A549 (cell line): ENCODE results near the gene TPST1. TPM values are rescaled to one million over a fixed set of nuclear protein-coding genes. Genes with fewer than 3 reads are reported as not detected.

Source experiments
- ATAC-seq, 2 experiments: fragments of 200-7000 bp in 1 of 2; fragments of >200 bp in 1 of 2; cut with Nextera tagmentation in 1 of 2; cut with Tn5 transposase in 1 of 2; 3 replicates each; pipeline versions ENCODE4 v1.8.0 to v1.9.1; 2018 to 2020; ENCODE audit warnings: mild to moderate bottlenecking in 1 of 2, moderate library complexity in 1 of 2
- CTCF ChIA-PET: fragments of 300-600 bp; sonication (Branson Sonifier 250); formaldehyde crosslinking; extraction: SDS; loops from one replicate; lab custom pipeline; 2021; ENCODE audit warnings: antibody characterized with exemption, inconsistent platforms; lab: Yijun Ruan, JAX
- POLR2A ChIA-PET: fragments of 350-600 bp; formaldehyde crosslinking; extraction: SDS; loops from one replicate; lab custom pipeline; 2021; ENCODE audit warnings: antibody characterized with exemption, inconsistent platforms; lab: Yijun Ruan, JAX
- DNase-seq, 2 experiments: peaks; one replicate each; pipeline versions ENCODE4 v3.0.0 to v3.0.0-alpha.2; 2011 to 2016; ENCODE audit warnings: low read depth in 1 of 2, low spot score in 1 of 2
- FAIRE-seq: peaks from 2 replicates; lab custom pipeline; 2011; peaks lifted over from hg19 to GRCh38; lab: Jason Lieb, UNC
- H3K27ac ChIP-seq, 2 experiments: fragments of >200 bp; sonication (Bioruptor Twin); formaldehyde crosslinking; 3 replicates each; pipeline ENCODE4 v1.5.1; 2016 to 2017
- H3K4me1 ChIP-seq: fragments of >200 bp; sonication (Bioruptor Twin); formaldehyde crosslinking; 3 replicates; pipeline ENCODE4 v1.6.1; 2016
- H3K4me2 ChIP-seq: fragments of >200 bp; sonication (Bioruptor Twin); formaldehyde crosslinking; 3 replicates; pipeline ENCODE4 v1.6.1; 2016
- H3K4me3 ChIP-seq: fragments of >200 bp; sonication (Bioruptor Twin); formaldehyde crosslinking; 3 replicates; pipeline ENCODE4 v1.5.1; 2016
- H3K9me3 ChIP-seq: fragments of >200 bp; sonication (Bioruptor Twin); formaldehyde crosslinking; 3 replicates; pipeline ENCODE4 v1.6.1; 2016
- CEBPB ChIP-seq, 2 experiments: fragments of >200 bp in 1 of 2; sonication (Bioruptor Twin) in 1 of 2; formaldehyde crosslinking in 1 of 2; IDR thresholded peaks; 2 replicates each; pipeline ENCODE4 v1.6.1; 2012 to 2016
- CHD2 ChIP-seq: fragments of 150-350 bp; IDR thresholded peaks from 2 replicates; pipeline ENCODE4 v1.6.1; 2014; ENCODE audit warnings: low read length; ENCODE audit not compliant: partially characterized antibody
- CHD4 ChIP-seq: fragments of 200-600 bp; sonication (generic); IDR thresholded peaks from 2 replicates; pipeline ENCODE4 v1.6.1; 2016; ENCODE audit warnings: antibody characterized with exemption, mild to moderate bottlenecking, borderline replicate concordance
- EHMT2 ChIP-seq: fragments of 200-600 bp; sonication (generic); IDR thresholded peaks from 2 replicates; pipeline ENCODE4 v1.6.1; 2016; ENCODE audit warnings: antibody characterized with exemption, low read depth, mild to moderate bottlenecking, moderate library complexity
- EP300 ChIP-seq, 2 experiments: fragments of >200 bp; sonication (Bioruptor Twin); formaldehyde crosslinking; IDR thresholded peaks; 2 replicates in 1 of 2; 3 replicates in 1 of 2; pipeline ENCODE4 v1.6.1; 2016 to 2017
- FOSB ChIP-seq: fragments of 250-450 bp; sonication (Bioruptor Pico); IDR thresholded peaks from 2 replicates; pipeline ENCODE4 v1.5.0; 2020; ENCODE audit warnings: mild to moderate bottlenecking, moderate library complexity
- FOXS1 ChIP-seq: fragments of 250-450 bp; sonication (Bioruptor Pico); IDR thresholded peaks from 2 replicates; pipeline ENCODE4 v1.5.0; 2020; ENCODE audit warnings: mild to moderate bottlenecking, moderate library complexity
- HDAC2 ChIP-seq: fragments of 200-600 bp; sonication (generic); IDR thresholded peaks from 2 replicates; pipeline ENCODE4 v1.6.1; 2016
- HOXB5 ChIP-seq: fragments of 250-450 bp; sonication (Bioruptor Pico); IDR thresholded peaks from 2 replicates; pipeline ENCODE4 v1.5.0; 2020; ENCODE audit warnings: mild to moderate bottlenecking, moderate library complexity
- JUN ChIP-seq, 2 experiments: fragments of >200 bp; sonication (Bioruptor Twin); formaldehyde crosslinking; IDR thresholded peaks; 2 replicates in 1 of 2; 3 replicates in 1 of 2; pipeline ENCODE4 v1.6.1; 2016 to 2017
- JUNB ChIP-seq: fragments of >200 bp; sonication (Bioruptor Twin); formaldehyde crosslinking; IDR thresholded peaks from 2 replicates; pipeline ENCODE4 v1.6.1; 2016
- NFE2L2 ChIP-seq: fragments of 150-350 bp; conservative IDR thresholded peaks from 2 replicates; pipeline ENCODE4 v1.6.1; 2014; ENCODE audit warnings: low read length
- NR3C1 ChIP-seq: fragments of >200 bp; sonication (Bioruptor Twin); formaldehyde crosslinking; IDR thresholded peaks from 3 replicates; pipeline ENCODE4 v1.6.1; 2017
- RCOR1 ChIP-seq: fragments of 150-350 bp; IDR thresholded peaks from 2 replicates; pipeline ENCODE4 v1.6.1; 2014; ENCODE audit warnings: antibody characterized with exemption, low read length, low read depth
- REST ChIP-seq: fragments of 200-600 bp; sonication (generic); IDR thresholded peaks from 2 replicates; pipeline ENCODE4 v1.6.1; 2016; ENCODE audit warnings: antibody characterized with exemption, mild to moderate bottlenecking, moderate library complexity
- SMC3 ChIP-seq: fragments of >200 bp; sonication (Bioruptor Twin); formaldehyde crosslinking; IDR thresholded peaks from 3 replicates; pipeline ENCODE4 v1.6.1; 2018; ENCODE audit warnings: inconsistent platforms
- ZFP36 ChIP-seq: fragments of 450-650 bp; IDR thresholded peaks from 2 replicates; pipeline ENCODE4 v1.6.1; 2014; ENCODE audit warnings: borderline replicate concordance; ENCODE audit not compliant: partially characterized antibody
- ZSCAN20 ChIP-seq: fragments of 250-450 bp; sonication (Bioruptor Pico); IDR thresholded peaks from 2 replicates; pipeline ENCODE4 v1.8.0; 2022; ENCODE audit warnings: mild to moderate bottlenecking, moderate library complexity
- WGBS: methylation state at CpG from one replicate; pipeline ENCODE4 v1.1.6; 2017; ENCODE audit errors: missing lambda C conversion rate; 5-methylcytosine and 5-hydroxymethylcytosine counted together
- polyA plus RNA-seq, 4 experiments: library from polyadenylated mRNA; depleted of rRNA in 3 of 4; stranded (reverse); fragments of >200 nt; fragmentation: RNase III in 1 of 4; extraction: RNeasy Plus Mini Kit Qiagen cat#74134 plus additional on column Dnase treatment in 1 of 4; gene quantifications; 2 replicates in 3 of 4; 3 replicates in 1 of 4; pipeline ENCODE4 v1.2.3, GENCODE V29; 2011 to 2017
- TF ChIP-seq, protein P1 (sequence below): fragments of 250-450 bp; sonication (Bioruptor Pico); IDR thresholded peaks from 2 replicates; pipeline ENCODE4 v1.5.0; 2021; ENCODE audit warnings: mild to moderate bottlenecking, moderate library complexity, borderline replicate concordance
- TF ChIP-seq, protein P2 (sequence below): IDR thresholded peaks from 2 replicates; pipeline ENCODE4 v1.6.1; 2012

Gene TPST1
- polyA plus RNA-seq, 2 of the 4 experiments (the other 2 are of a cell fraction), result 14.6 to 20.4 TPM

GRCh38 chr7:66304536-66304935 lies 99.4 kb downstream of the TPST1 start:
- no peak for FAIRE-seq
- ATAC-seq, result no peak
- ChIA-PET CTCF (interaction anchor here (0.6 to 0.8 kb wide), 2 partner anchors 45 to 111 kb away, joined by 4 to 5 read pairs; no protein-coding TSS in a partner anchor), POLR2A (no interaction called here)
- Histone ChIP-seq H3K4me3 (no peak overlapping the region), H3K4me1 (peaks cover 9% of the 10 kb centered on the region), H3K4me2 (no peak overlapping the region), H3K9me3 (peaks cover under 1% of the 10 kb centered on the region; the same call in 1 of the 3 replicates)
- WGBS, result 98% methylated on average over 4 of the region's 4 CpGs
- no peak for DNase-seq
- no peak for TF ChIP-seq REST
- no peak for TF ChIP-seq CEBPB (IDR thresholded peaks at IDR 0.05)
- TF ChIP-seq, protein P1, sequence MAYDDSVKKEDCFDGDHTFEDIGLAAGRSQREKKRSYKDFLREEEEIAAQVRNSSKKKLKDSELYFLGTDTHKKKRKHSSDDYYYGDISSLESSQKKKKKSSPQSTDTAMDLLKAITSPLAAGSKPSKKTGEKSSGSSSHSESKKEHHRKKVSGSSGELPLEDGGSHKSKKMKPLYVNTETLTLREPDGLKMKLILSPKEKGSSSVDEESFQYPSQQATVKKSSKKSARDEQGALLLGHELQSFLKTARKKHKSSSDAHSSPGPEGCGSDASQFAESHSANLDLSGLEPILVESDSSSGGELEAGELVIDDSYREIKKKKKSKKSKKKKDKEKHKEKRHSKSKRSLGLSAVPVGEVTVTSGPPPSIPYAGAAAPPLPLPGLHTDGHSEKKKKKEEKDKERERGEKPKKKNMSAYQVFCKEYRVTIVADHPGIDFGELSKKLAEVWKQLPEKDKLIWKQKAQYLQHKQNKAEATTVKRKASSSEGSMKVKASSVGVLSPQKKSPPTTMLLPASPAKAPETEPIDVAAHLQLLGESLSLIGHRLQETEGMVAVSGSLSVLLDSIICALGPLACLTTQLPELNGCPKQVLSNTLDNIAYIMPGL (CRISPR knock-in tag), result no peak
- no peak for TF ChIP-seq ZSCAN20
- no peak for TF ChIP-seq NFE2L2
- no peak for TF ChIP-seq EHMT2
- no peak for TF ChIP-seq JUNB
- no peak for TF ChIP-seq JUN (IDR thresholded peaks at IDR 0.05)
- TF ChIP-seq, all 56 proteins: peak for 0
- H3K27ac ChIP-seq, result no peak overlapping the region

DNA sequence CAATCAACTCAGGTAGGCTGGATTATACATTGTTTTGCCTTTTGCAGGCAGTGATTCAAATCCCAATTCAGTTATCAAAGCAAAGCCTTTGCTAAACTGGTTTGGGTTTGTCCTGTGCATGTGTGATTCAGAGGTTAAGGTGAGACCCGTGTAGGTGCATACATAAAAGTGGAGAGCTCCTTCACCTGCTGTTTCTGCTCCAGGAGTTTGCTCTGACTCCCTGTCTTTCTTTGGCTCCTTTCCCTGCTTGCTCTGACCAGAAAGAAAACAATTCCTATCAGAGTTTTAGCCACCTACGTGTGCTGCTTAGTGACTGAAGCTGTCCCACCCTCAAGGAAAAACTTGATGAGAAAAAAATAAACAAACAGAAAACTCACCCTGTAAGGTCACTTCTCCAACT lies 101.1 kb downstream of the TPST1 start:
- Histone ChIP-seq H3K27ac (no peak overlapping the region), H3K4me3 (no peak overlapping the region), H3K4me1 (peaks cover 9% of the 10 kb centered on the region), H3K9me3 (no peaks in the 10 kb centered on the region), H3K4me2 (no peak overlapping the region)
- no peak for TF ChIP-seq HDAC2
- no peak for TF ChIP-seq CHD2
- TF ChIP-seq SMC3, result no peak
- TF ChIP-seq RCOR1, result no peak
- no peak for TF ChIP-seq CHD4
- no peak for TF ChIP-seq NR3C1
- TF ChIP-seq EP300 (IDR thresholded peaks at IDR 0.05), result no peak
- no peak for TF ChIP-seq HOXB5 (CRISPR knock-in tag)
- no peak for TF ChIP-seq FOXS1
- no peak for TF ChIP-seq ZFP36
- no peak for TF ChIP-seq FOSB (CRISPR knock-in tag)
- TF ChIP-seq, protein P2, sequence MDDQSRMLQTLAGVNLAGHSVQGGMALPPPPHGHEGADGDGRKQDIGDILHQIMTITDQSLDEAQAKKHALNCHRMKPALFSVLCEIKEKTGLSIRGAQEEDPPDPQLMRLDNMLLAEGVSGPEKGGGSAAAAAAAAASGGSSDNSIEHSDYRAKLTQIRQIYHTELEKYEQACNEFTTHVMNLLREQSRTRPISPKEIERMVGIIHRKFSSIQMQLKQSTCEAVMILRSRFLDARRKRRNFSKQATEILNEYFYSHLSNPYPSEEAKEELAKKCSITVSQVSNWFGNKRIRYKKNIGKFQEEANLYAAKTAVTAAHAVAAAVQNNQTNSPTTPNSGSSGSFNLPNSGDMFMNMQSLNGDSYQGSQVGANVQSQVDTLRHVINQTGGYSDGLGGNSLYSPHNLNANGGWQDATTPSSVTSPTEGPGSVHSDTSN, result no peak
- ChIA-PET CTCF (no interaction called here), POLR2A (no interaction called here)
- no peak for FAIRE-seq
- 26% methylated on average over 2 of the region's 2 CpGs for WGBS
- no peak for DNase-seq
- no peak for ATAC-seq
